Endothelial cell of hepatic sinusoid (primary cell): ENCODE results near the gene FAM111B.
"Not testable (repeated sequence)": the region's sequence is repeated elsewhere in the genome, so short reads cannot be mapped to it uniquely, and the experiment has no call there.

Source experiments
- in situ Hi-C: cut with HindIII; loops from 2 replicates; pipeline ENCODE4 v1.10.0; 2017; ENCODE audit warnings: low sequenced_read_pairs

Gene FAM111B, protein sequence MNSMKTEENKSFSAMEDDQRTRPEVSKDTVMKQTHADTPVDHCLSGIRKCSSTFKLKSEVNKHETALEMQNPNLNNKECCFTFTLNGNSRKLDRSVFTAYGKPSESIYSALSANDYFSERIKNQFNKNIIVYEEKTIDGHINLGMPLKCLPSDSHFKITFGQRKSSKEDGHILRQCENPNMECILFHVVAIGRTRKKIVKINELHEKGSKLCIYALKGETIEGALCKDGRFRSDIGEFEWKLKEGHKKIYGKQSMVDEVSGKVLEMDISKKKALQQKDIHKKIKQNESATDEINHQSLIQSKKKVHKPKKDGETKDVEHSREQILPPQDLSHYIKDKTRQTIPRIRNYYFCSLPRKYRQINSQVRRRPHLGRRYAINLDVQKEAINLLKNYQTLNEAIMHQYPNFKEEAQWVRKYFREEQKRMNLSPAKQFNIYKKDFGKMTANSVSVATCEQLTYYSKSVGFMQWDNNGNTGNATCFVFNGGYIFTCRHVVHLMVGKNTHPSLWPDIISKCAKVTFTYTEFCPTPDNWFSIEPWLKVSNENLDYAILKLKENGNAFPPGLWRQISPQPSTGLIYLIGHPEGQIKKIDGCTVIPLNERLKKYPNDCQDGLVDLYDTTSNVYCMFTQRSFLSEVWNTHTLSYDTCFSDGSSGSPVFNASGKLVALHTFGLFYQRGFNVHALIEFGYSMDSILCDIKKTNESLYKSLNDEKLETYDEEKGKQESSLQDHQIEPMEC

DNA sequence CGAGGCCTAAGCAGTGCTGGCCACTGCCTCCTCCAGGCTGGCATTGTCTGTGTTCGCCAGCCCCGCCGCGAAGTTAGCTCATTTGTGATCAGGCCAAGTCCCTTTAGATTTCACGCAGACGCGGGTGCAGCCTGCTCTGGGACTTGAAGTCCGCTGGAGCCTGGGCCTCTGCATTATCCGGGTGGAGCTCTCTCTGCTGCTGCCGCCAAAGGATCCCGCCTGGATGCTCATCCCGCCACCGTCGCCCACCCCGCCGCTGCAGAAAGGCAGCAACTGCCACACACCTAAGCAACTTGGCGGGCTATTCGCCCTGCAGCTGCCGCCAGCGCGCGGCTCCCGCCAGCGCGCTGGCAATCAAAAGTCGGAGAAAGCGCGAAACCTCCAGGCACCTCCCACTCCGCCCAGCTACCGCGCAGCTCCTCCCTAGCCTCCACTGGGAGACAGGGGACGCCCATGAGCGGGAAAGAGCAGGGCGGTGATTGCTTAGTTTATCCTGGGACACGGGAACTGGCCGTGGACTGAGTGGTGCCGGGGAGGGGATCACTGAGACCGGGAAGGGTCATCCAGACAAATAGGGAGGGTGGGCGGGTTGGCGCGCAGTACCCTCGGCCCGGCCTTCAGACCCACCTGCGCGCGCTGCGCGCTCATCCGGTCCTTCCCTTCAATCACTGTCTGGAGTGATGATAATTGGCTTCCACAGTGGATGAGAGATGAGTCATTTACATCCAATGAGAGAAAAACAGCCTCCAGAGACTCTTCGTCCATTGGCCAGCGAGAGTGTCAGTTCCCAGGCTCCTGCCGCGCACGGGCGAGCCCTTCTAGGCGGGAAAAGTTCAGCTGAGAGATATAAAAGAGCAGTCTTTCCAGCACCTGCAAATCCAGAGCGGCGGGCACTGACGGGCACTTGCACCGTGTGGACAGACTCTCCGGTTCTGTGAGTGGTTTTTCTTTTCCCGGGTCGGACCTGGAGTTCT is at the start of gene FAM111B:
Gene FAM111B (plus strand): TSS at position 875 of the 974 bp plus-strand sequence. CDS start 2,389 bp downstream, outside the sequence.
- in situ Hi-C loops = no loop called here

DNA sequence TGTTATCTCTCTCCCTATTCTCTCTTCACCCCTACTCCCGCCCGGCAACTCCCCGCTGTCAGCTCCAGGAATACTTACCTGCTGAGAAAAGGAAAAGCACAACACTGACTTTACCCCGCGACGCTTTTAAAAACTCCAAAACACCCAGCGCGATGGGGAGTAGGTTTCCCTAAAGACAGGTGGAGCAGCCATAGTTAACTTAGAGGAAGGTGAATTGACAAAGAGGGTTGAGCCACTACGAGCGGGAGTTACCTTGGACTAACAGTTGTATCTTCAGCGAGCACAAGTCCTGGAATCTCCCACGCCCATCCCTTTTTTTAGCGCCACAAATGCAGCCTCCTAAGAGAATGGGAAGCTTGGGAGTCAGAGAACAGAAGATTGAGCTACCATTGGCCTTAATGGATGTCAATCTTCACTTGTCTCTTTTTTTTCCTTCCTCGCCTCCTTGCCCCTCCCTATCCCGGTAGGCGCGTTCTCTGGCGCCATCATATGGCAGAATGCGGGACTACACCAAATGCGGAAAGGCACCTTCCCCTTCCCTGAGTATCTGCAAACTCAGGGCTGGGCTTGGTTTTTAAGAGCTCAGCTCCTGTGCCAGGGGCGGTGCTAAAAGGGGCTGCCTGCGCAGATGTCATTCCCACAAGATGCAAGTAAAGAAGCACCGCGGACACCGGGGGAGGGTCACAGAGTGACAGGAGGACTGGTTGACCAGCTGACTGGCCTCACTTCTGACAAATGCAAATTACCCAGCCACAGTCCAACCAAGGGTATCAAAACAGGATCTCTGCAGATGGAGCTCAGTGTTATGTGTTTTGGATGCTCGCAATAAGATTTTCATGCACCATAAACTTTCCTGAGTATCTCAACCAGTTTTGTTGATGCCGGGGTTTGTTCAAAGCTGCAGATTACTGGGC is 48.7 kb upstream of the FAM111B start:
- in situ Hi-C loops = loop anchor here (5.0 kb wide), 1 partner anchor 84 kb away; the partner anchor contains the start of gene FAM111A

DNA sequence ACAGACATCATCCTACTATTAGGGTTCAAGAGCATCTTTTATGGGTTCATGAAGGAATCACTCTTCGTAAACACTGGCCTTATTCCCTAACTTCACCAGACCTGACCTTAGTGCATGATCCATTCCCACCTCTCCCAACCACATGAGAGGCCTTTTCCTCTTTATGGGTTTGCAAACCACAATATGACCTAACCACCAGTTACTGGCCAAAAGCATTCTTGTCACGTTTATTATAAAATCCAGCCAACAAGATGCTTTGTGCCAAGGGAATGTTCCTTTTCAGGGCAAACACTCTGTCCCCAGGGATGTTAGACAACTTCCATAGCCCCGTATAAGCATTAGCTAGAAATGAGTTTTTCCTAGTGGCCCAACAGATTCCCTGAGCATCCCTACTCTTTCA is 46.9 kb upstream of the FAM111B start:
- in situ Hi-C loops = not testable (repeated sequence)

DNA sequence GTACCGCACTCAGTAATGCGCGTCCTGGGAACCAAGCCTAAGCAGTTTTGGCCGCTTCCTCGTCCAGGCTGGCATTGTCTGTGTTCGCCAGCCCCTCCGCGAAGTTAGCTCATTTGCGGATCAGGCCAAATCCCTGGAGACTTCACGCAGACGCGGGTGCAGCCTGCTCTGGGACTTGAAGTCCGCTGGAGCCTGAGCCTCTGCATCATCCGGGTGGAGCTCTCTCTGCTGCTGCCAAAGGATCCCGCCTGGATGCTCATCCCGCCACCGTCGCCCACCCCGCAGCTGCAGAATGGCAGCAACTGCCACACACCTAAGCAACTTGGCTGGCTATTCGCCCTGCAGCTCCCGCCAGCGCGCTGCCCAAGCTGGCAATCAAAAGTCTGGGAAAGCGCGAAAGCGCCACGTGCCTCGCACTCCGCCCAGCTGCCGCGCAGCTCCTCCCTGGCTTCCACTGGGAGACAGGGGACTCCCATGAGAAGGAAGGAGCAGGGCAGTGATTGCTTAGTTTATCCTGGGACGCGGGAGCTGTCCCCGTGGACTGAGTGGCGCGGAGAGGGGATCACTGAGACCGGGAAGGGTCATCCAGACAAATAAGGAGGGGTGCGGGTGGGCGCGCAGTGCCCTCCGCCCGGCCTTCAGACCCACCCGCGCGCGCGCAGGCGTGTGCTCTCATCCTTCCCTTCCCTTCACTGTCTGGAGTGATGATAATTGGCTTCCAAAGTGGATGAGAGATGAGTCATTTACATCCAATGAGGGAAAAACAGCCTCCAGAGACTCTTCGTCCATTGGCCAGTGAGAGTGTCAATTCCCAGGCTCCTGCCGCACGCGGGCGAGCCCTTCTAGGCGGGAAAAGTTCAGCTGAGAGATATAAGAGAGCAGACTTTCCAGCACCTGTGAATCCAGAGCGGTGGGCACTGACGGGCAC is 44.2 kb upstream of the FAM111B start:
- in situ Hi-C loops = no loop called here

DNA sequence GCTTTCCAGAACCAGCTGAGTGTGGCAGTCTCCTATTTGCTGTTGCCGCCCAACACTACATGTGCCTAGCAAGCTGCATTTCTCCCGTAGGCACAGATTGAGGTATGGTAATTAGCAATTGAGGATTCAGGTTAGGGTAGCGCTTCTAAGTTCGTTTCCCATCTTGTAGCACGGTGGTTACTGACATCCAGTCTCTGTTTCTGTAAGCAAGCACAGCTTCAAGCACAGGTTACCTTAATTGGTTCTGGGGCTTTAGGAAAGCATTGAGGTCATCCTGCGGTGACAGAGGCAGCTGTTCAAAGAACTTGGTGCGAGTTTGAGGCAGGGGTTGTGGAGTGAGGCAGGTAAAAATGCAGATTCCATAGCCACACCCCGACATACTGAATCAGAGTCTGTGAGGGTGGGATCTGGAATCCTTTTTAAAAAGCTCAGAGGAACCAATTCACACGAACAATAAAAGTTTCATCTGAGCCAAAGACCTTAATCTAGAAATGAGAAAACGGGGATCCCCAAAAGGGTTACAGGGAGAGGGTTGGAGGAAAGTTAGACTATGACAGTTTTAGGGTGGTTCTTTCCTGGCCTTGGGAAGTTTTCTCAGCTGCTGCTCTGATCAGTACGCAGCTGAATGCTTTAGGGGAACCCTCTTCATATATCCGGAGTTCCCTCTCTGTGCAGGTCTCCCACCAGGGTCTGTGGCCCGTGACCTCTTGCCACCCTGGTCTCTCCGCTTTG is 42.9 kb upstream of the FAM111B start:
- in situ Hi-C loops = not testable (repeated sequence)

DNA sequence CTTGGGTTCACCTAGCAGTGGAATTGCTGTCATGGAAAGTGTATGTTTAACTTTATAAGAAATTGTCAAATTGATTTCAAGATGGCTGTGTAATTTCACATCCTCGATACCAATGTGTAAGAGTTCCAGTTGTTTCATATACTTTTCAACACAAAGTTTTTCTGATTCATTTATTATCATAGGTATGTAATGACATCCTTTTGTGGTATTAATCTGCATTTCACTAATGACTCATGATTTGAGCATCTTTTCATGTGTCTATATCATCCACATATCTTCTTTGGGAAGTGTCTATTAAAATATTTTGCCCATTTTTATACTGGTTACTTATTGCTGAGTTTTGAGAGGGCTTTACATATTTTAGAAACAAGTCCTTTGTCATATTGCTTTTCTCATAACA is 38.0 kb upstream of the FAM111B start:
- in situ Hi-C loops = no loop called here

DNA sequence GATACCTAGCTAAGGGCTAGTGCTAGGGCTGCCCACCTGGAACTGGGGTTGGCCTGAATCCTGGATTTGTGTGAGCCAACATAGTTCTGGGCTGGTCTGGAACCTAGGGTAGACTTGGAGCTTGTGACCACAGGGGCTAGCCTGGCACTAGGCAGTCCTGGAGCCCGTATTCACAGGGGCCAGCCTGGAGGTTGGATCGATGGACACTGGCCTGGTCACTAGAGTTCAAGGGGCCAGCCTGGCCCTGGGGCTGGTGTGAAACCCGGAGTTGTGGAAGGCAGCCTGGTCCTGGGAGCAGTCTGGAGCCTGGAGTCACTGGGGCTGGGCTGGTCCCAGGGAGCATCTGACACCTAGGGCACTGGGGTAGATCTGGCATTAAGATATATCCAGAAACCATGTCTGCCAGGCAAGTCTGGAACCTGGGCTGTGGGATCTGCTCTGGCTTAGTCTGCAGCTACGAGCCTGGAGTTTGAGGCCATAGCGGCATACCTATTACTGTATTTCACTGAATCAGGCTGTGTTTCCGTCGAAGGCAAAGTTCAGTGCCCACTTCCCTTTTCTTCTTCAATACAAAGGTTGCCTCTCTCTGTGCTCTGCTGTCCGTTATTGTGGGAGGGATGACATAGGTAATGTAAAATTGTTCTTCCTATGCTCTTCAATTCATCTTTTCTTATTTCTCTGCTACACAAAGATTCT is 30.0 kb upstream of the FAM111B start:
- in situ Hi-C loops = no loop called here

DNA sequence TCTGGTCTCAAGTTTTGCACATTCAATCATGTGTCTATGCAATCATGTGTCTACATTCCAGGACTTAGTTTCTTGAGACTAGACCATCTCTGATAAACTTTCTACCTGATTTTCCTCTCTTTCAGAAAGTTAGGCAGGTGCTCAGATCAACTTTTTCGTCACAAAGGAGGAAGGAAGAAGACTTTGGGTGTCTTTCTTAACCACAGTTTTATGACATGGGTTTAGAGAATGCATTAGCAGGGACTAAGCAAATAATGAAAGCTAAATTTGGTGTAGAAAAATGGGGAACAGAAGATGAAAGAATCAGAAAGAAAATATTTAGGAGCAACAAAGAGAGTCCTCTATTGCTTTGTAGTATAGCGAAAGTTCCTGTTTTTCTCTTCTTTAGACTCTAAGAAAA is 28.6 kb upstream of the FAM111B start:
- in situ Hi-C loops = no loop called here

DNA sequence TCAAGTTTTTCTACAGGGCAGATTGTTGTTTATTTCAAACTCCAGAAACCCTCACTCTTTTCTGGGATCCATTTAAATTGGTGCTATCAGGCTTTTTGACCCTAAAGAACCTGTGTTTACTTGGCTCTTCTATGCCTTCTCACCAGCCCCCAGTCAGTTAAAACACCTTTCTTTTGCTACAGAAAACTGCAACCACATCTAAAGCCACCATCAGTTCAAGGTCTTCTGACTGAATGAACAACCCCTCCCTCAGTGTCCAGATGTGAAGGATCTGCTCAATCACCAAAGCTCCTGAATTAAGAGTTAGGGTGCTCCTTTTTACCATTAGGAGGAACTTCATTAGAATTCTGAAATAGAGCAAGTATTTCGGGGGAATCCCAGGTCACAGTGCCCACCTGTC is 28.0 kb upstream of the FAM111B start:
- in situ Hi-C loops = no loop called here

DNA sequence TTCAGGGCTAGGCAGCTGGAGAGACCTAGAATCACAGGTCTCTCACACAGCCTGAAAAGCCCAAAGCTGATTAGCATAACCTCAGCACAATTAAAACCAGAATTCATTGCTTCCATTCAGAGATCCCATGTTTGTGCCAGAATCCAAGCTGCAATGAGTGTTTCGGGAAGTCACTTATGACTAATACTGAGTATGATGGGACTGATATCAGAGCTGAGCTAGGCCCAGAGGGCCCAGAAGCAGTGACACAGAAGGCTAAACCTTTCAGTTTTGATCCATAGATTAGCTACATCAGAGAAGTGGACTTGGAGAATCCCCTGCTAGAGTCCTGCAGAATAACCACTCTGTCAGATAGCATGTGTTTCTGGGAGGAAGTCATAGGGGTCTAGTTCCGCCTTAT is 26.6 kb upstream of the FAM111B start:
- in situ Hi-C loops = not testable (repeated sequence)

DNA sequence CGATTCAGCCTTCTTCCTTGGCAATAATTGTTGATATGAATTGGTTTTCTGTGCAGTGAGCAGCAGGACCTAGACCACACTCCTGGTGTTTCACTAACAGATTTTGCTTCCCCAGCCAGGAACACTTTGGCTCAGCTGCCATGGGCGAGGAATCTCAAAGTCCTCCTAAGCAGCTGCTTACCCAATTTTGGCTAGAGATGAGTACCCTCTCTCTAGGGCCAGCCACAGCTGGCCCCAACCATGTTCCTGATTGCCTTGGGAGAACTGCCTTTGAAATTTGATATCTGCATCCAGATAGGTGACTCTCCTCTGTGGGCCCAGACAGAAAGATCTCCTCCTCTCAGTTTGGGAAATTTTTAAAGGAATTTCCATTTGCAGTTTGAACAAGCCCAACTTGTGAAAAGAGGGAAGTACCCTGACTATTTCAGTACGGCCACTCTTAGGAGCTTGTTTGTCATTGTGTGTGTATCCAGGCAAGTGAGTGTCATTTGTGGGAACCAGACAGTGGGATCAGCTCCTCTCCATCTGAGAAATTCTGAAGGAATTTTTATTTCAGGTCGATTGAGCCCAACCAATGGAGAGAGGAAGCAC is 25.5 kb upstream of the FAM111B start:
- in situ Hi-C loops = not testable (repeated sequence)

DNA sequence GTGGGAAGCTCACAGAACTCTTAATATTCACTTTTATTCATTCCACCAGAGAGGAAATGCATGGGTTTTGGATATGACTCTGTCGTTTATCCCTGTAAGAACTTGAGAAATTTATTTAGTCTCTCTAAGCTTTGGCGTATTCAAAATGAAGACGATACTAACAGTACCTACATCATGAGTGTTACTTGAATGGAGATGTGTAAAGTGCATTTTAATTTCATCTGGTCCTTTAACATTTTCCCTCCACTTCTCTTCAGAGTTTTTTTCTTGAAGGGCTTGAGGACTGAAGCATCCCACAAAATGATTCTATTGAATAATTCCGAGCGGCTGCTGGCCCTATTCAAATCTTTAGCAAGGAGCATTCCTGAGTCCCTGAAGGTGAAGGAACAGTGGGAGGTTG is 21.0 kb upstream of the FAM111B start, which contains the start of gene GLYATL1B:
Gene GLYATL1B (plus strand): TSS at position 301 of the 400 bp plus-strand sequence. CDS start 0 bp downstream, at position 301.
- in situ Hi-C loops = not testable (repeated sequence)

DNA sequence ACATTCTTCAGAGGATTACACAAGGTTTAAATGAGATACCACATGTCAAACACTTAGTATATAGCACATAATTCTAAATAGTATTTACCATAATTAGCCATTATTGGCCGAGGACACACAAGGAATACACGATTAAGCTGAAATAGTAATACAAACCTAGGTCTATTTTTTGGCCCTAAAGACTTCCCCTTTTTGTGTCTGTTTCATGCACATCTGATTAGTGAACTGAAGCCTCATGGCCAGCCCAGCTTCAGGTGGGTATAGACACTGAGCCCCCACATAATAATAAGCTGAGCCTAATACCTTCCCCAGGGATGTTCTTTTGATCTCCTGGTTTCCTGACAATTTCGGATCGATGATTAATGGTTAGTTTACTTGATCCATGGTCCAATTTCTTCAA is 18.9 kb upstream of the FAM111B start:
- in situ Hi-C loops = no loop called here

DNA sequence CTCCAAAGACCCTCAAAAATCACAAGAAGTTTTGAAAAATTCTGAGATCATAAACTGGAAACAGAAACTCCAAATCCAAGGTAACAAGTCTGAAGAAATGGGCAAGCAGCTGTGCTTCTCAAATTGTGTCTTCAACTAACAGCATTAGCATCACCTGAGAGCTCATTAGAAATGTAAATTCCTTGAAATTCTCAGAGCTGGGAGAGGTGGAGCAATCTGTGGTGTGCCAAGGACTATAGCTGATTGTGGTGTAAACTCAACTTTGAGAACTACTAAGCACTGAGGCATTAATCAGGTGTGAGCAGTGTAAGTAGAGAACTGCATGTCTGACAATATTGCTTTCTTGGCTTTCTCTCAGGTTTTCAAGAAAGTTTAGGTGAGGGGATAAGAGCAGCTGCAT is 13.5 kb upstream of the FAM111B start:
- in situ Hi-C loops = not testable (repeated sequence)

DNA sequence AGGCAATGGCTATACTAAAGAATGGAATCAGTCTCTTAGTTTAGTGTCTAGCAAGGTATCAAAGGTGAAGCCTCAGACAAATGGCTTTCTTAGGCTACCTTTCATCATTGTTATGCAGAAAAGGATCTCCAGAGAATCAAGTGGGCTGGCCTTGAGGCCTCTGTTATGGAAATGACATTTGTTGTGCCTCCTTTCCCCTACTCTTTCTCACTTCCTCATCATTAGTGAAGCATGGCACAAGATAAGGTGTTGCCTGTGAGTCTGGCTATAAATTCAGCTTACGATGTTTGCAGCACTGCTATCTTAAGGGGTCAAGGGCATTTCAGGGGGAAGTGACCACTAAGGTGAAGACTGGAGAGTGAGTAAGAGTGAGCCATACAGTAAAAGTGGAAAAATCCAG is 11.8 kb upstream of the FAM111B start:
- in situ Hi-C loops = not testable (repeated sequence)

DNA sequence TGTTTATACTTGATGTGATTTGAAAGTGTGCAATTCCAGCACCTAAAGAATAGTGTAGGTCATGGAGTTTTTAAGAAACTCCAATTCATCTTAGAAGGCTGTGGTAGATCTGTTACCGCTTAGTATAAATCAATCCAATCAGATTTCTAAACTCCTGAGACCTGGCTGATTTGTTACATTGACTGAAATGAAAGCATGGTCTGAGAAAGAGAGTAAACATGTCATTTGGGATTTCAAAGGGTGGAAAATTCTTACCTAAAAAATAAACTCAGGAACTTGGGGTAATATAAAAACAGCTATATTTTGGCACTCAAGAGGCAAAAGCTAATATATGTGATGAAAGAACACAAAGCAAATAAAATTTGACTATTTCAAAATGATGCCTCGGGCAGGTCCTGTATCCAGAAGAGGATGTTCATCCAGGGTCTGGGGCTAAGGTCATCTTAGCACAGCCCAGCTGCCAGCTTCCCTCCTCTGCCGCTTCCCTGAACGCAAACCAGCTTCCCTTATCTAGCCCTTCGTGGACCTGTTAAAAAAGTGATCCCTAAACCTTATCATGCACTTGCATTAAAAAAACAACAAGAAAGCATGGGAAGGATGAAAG is 11.0 kb upstream of the FAM111B start:
- in situ Hi-C loops = not testable (repeated sequence)
